GM18498 (cell line): ENCODE results near the gene ZMAT2.
A peak's percentile ranks its signal among the peaks of the same experiment; 100 is the strongest.
"Not testable (repeated sequence)": the region's sequence is repeated elsewhere in the genome, so short reads cannot be mapped to it uniquely, and the experiment has no call there.

Experiments
- ATAC-seq: cut with Tn5 transposase; IDR thresholded peaks from one replicate; pipeline ENCODE4 v1.9.1; 2021; ENCODE audit warnings: mild to moderate bottlenecking, moderate library complexity; ENCODE audit not compliant: unreplicated experiment

ZMAT2 gene

GRCh38 chr5:140707812-140708211 is 7.6 kb downstream of the ZMAT2 start:
- no peak for ATAC-seq

- ATAC-seq = not testable (repeated sequence)
Measured at GRCh38 chr5:140708787-140709186, 8.5 kb downstream of the ZMAT2 start.

GRCh38 chr5:140710899-140711552 is 10.8 kb downstream of the ZMAT2 start:
- ATAC-seq = peak; percentile 88

DNA sequence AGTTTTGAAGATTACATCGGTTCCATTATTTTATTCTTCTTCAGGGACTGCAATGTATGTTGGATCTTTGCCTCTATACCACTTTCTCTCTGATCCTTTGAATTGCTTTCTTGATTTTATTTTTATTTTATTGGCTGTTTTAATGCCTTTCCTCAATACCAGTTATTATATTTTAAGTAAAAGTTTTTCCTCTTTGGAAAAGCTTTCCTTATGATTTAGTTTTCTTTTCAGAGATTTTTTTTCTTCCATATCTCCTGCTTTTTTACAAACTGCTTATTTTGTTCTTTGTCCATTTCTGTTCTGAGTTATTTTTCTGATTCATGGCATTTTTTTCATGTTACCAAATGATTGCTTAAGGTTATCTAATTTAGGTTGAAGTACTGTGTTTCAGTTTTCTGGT is 11.5 kb downstream of the ZMAT2 start:
- ATAC-seq = no peak

DNA sequence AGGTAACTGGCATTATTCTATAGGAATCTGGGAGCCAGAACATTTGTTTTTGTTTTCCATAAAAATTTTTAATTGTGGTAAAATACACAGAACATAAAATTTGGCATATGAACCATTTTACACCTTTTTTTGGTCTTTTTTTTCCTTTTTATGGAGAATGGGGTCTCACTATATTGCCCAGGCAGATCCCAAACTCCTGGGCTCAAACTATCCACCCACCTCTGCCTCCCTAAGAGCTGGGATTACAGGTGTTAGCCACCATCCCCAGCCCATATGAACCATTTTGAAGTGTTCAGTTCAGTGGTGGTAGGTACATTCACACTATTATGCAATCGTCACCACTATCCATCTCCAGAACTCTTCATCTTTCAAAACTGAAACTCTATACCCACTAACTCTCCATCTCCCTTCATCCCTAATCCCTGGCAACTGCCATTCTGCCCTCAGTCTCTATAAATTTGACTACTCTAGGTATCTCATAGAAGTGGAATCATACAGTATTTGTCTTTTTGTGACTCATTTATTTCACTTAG is 13.4 kb downstream of the ZMAT2 start:
- ATAC-seq = no peak

DNA sequence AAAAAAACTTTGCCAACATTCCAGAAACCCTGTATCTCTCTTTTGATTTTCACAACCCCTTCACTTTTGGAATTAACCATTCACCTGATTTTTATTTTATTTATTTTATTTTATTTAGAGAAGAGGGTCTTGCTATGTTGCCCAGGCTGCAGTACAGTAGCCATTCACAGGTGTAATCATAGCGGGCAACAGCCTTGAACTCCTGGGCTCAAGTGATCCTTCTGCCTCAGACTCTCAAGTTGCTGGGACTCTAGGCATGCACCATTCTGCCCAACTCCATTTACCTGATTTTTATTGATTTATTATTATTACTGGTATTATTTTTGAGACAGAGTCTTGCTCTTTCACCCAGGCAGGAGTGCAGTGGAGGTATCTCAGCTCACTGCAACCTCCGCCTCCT is 16.0 kb downstream of the ZMAT2 start:
- ATAC-seq = not testable (repeated sequence)

DNA sequence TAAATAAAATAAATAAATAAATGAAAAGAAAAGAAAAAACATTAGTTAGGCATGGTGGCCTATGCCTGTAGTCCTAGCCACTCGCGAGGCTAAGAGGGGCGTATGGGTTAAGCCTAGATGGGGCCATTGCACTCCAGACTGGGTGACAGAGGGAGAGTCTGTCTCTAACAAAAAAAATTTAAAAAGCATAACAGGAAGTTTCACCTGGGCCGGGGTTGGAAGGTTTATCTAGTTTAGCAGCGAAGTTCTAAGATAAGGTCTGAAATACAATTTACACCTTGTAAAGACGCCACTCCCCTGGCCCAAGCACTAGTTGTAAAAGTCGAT is 18.0 kb downstream of the ZMAT2 start:
- ATAC-seq = no peak

GRCh38 chr5:140720738-140721137 is 20.5 kb downstream of the ZMAT2 start:
- peak; percentile 18 for ATAC-seq

GRCh38 chr5:140721395-140721794 is 21.1 kb downstream of the ZMAT2 start:
- ATAC-seq = not testable (repeated sequence)

- ATAC-seq = peak; percentile 89
Measured at GRCh38 chr5:140725799-140726471, 25.7 kb downstream of the ZMAT2 start.

- ATAC-seq = no peak
Measured at GRCh38 chr5:140733098-140733497, 32.9 kb downstream of the ZMAT2 start.

- no peak for ATAC-seq
Measured at GRCh38 chr5:140734354-140734753, 34.1 kb downstream of the ZMAT2 start.

DNA sequence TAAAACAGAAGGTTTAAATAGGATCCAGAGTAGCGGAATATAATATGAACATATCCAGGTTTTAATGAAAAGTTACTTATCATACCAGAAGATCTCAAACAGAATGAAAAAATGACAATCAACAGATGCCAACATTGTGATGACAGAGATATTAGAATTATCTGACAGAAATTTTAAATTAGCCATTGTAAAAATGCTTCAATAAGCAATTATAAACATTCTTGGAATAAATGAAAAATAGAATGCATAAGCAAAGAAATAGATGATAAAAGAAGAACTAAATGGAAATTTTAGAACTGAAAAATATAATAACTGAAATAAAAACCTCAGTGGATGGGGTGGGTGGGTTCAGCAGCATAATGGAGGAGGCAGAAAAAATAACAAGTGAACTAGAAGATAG is 37.2 kb downstream of the ZMAT2 start:
- no peak for ATAC-seq

GRCh38 chr5:140741967-140742366 is 41.7 kb downstream of the ZMAT2 start:
- ATAC-seq = no peak

DNA sequence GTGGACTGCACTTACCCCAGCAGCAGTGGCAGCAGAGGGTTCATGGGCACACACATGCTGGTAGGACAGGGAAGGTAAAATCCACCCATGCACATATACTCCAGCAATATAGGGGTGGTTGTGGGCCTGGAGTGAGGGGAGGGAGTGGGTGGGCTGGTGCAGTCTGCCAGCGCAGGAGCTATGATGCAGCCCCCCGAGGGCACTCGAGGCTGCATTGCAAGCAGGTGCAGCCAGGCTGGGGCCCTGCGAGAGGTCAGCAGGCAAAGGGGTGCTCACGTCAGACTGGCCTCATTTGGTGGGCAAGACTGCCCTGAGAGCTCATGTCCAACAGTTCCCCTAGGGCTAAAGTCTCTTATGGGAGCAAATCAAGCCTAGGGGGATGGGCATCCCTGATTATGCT is 53.3 kb downstream of the ZMAT2 start:
- ATAC-seq = no peak
